ENCODE measurements around the gene DLG1. TPM values are rescaled to one million over a fixed set of nuclear protein-coding genes. Genes with fewer than 3 reads are reported as not detected.

The DLG1 gene
- total and polyA plus RNA-seq, 5 donors = 14.6 to 55.0 (median 53.0) TPM

GRCh38 chr3:196995646-196996355 is 302.6 kb downstream of the DLG1 start:
- Histone ChIP-seq H3K27me3 (ENCODE audit: control insufficient read depth, insufficient read depth) (no peaks in the 10 kb centered on the region), H3K27ac (ENCODE audit: low read length) (no peak overlapping the region), H3K4me1 (ENCODE audit: control insufficient read depth, insufficient read depth, low read length) (no peaks in the 10 kb centered on the region), H3K9me3 (ENCODE audit: control insufficient read depth, low read length) (no peaks in the 10 kb centered on the region), H3K4me3 (ENCODE audit: low read length) (no peak overlapping the region)
- ATAC-seq (no peak), DNase-seq (no peak)
- intact Hi-C loops (cut with DNase I) = no loop called here
- 79% methylated on average over 14 of the region's 14 CpGs for WGBS

- intact Hi-C loops (cut with DNase I) = no loop called here
- no peak overlapping the region for H3K4me3 ChIP-seq (ENCODE audit: low read length)
- no peaks in the 10 kb centered on the region for H3K4me1 ChIP-seq (ENCODE audit: control insufficient read depth, insufficient read depth, low read length)
- WGBS = 96% methylated on average over 19 of the region's 19 CpGs
- no peak overlapping the region for H3K27ac ChIP-seq (ENCODE audit: low read length)
- DNase-seq (no peak), ATAC-seq (no peak)
- no peaks in the 10 kb centered on the region for H3K27me3 ChIP-seq (ENCODE audit: control insufficient read depth, insufficient read depth)
- H3K9me3 ChIP-seq (ENCODE audit: control insufficient read depth, low read length) = no peaks in the 10 kb centered on the region
Observed at GRCh38 chr3:196995027-196995426, 303.4 kb downstream of the DLG1 start.

- WGBS = 64% methylated on average over 16 of the region's 16 CpGs
- no peaks in the 10 kb centered on the region for H3K9me3 ChIP-seq (ENCODE audit: control insufficient read depth, low read length)
- intact Hi-C loops (cut with DNase I) = no loop called here
- no peaks in the 10 kb centered on the region for H3K4me1 ChIP-seq (ENCODE audit: control insufficient read depth, insufficient read depth, low read length)
- no peak overlapping the region for H3K4me3 ChIP-seq (ENCODE audit: low read length)
- ATAC-seq = no peak
- DNase-seq = no peak
- H3K27ac ChIP-seq (ENCODE audit: low read length) = no peak overlapping the region
- H3K27me3 ChIP-seq (ENCODE audit: control insufficient read depth, insufficient read depth) = no peaks in the 10 kb centered on the region
Observed at GRCh38 chr3:196994056-196994455, 304.4 kb downstream of the DLG1 start.

Small RNA genes lying within 50 kb of the gene (microRNA-seq; reads per million reads assigned to microRNA genes)
- 0 reads per million in 2 donors for gene MIR4797
